ENCODE measurements around the gene BCAM.

- TF ChIP-seq, protein P1, sequence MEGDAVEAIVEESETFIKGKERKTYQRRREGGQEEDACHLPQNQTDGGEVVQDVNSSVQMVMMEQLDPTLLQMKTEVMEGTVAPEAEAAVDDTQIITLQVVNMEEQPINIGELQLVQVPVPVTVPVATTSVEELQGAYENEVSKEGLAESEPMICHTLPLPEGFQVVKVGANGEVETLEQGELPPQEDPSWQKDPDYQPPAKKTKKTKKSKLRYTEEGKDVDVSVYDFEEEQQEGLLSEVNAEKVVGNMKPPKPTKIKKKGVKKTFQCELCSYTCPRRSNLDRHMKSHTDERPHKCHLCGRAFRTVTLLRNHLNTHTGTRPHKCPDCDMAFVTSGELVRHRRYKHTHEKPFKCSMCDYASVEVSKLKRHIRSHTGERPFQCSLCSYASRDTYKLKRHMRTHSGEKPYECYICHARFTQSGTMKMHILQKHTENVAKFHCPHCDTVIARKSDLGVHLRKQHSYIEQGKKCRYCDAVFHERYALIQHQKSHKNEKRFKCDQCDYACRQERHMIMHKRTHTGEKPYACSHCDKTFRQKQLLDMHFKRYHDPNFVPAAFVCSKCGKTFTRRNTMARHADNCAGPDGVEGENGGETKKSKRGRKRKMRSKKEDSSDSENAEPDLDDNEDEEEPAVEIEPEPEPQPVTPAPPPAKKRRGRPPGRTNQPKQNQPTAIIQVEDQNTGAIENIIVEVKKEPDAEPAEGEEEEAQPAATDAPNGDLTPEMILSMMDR (conservative IDR thresholded peaks at IDR 0.05 in 1 of 2, IDR thresholded peaks at IDR 0.05 in 1 of 2; ENCODE audit: low read depth in 1 of 2, low read length in 2 of 2): no peak
- no peak for TF ChIP-seq EZH2 (IDR thresholded peaks at IDR 0.05; ENCODE audit: low read length, missing control alignments)
Measured at GRCh38 chr19:44783545-44783944, 25.4 kb upstream of the BCAM start.
